GM12878 (cell line): ENCODE results near the gene BMP2. TPM values are rescaled to one million over a fixed set of nuclear protein-coding genes. Genes with fewer than 3 reads are reported as not detected.

Source experiments
- ATAC-seq: fragments of 200-7000 bp; cut with Tn5 transposase; 3 replicates; pipeline ENCODE4 v1.9.1; 2020; ENCODE audit warnings: mild to moderate bottlenecking, moderate library complexity
- BruUV-seq: library from RNA; stranded (reverse); fragments of 400-500 nt; replicated peaks from 2 replicates; lab custom pipeline; 2021; lab: Mats Ljungman, UMichigan
- CTCF ChIA-PET: fragments of 300-600 bp; sonication (Branson Sonifier 250); formaldehyde crosslinking; extraction: SDS; loops from one replicate; lab custom pipeline; 2021; ENCODE audit warnings: inconsistent platforms; lab: Yijun Ruan, JAX
- POLR2A ChIA-PET: fragments of 350-600 bp; formaldehyde crosslinking; extraction: SDS; loops from one replicate; lab custom pipeline; 2021; ENCODE audit warnings: inconsistent platforms; lab: Charles Lee
- RAD21 ChIA-PET: fragments of 300-600 bp; sonication (Branson Sonifier 250); formaldehyde crosslinking; loops from one replicate; lab custom pipeline; 2023; ENCODE audit warnings: antibody characterized with exemption; ENCODE audit not compliant: unreplicated experiment; lab: Charles Lee
- SMC1A ChIA-PET: fragments of 300-600 bp; sonication (Branson Sonifier 250); formaldehyde crosslinking; loops from one replicate; lab custom pipeline; 2023; ENCODE audit not compliant: unreplicated experiment, uncharacterized antibody; lab: Charles Lee
- DNase-seq: peaks from one replicate; pipeline ENCODE4 v3.0.0-alpha.2; 2011; ENCODE audit warnings: low read depth, low spot score
- FAIRE-seq: peaks from 3 replicates; lab custom pipeline; 2011; peaks lifted over from hg19 to GRCh38; lab: Jason Lieb, UNC
- H2AFZ ChIP-seq: 2 replicates; pipeline ENCODE4 v1.6.0; 2011; ENCODE audit warnings: low read depth, low read length, control low read depth; ENCODE audit not compliant: control insufficient read depth
- H3K27ac ChIP-seq: 2 replicates; pipeline ENCODE4 v1.5.1; 2011; ENCODE audit warnings: control low read depth; ENCODE audit not compliant: control insufficient read depth, insufficient read depth
- H3K27me3 ChIP-seq, 2 experiments: replicated peaks in 1 of 2; 2 replicates each; pipeline versions ENCODE4 v1.6.0 to v1.6.1; 2011; ENCODE audit warnings: low read length in 1 of 2; ENCODE audit not compliant: control insufficient read depth in 2 of 2, insufficient read depth in 2 of 2
- H3K36me3 ChIP-seq, 2 experiments: 2 replicates each; pipeline ENCODE4 v1.5.1; 2011; ENCODE audit warnings: low read length in 1 of 2; ENCODE audit not compliant: control insufficient read depth in 2 of 2, insufficient read depth in 2 of 2
- H3K4me1 ChIP-seq: 2 replicates; pipeline ENCODE4 v1.6.1; 2011; ENCODE audit warnings: mild to moderate bottlenecking, low read length, moderate library complexity, mixed read lengths; ENCODE audit not compliant: control insufficient read depth, insufficient read depth
- H3K4me2 ChIP-seq: 2 replicates; pipeline ENCODE4 v1.6.0; 2011; ENCODE audit warnings: control low read depth; ENCODE audit not compliant: control insufficient read depth, insufficient read depth
- H3K4me3 ChIP-seq: fragments of 200-600 bp; sonication (generic); 2 replicates; pipeline ENCODE4 v1.5.1; 2016
- H3K79me2 ChIP-seq: 2 replicates; pipeline ENCODE4 v1.6.0; 2011; ENCODE audit warnings: low read length; ENCODE audit not compliant: control insufficient read depth, insufficient read depth
- H3K9ac ChIP-seq: 2 replicates; pipeline ENCODE4 v1.8.0; 2011; ENCODE audit warnings: low read length, control low read depth, mixed read lengths; ENCODE audit not compliant: control insufficient read depth, insufficient read depth
- H3K9me3 ChIP-seq: replicated peaks from 3 replicates; pipeline ENCODE4 v1.5.1; 2011; ENCODE audit warnings: mild to moderate bottlenecking, low read length; ENCODE audit not compliant: control insufficient read depth, insufficient read depth
- H4K20me1 ChIP-seq: 2 replicates; pipeline ENCODE4 v1.6.0; 2011; ENCODE audit not compliant: control insufficient read depth, insufficient read depth
- BHLHE40 ChIP-seq, 2 experiments: fragments of 450-650 bp in 1 of 2; IDR thresholded peaks; 2 replicates each; pipeline ENCODE4 v1.6.1; 2011 to 2017; ENCODE audit warnings: low read depth in 2 of 2, borderline replicate concordance in 1 of 2, improper control_type of control experiment in 1 of 2, low read length in 1 of 2, mild to moderate bottlenecking in 1 of 2
- CEBPB ChIP-seq, 2 experiments: fragments of 150-350 bp in 1 of 2; IDR thresholded peaks; 2 replicates each; pipeline ENCODE4 v1.6.1; 2012 to 2014; ENCODE audit warnings: low read depth in 2 of 2, low read length in 2 of 2, borderline replicate concordance in 1 of 2, inconsistent platforms in 1 of 2
- FOXM1 ChIP-seq: IDR thresholded peaks from 2 replicates; pipeline ENCODE4 v1.6.1; 2012; ENCODE audit warnings: low read depth, mild to moderate bottlenecking, inconsistent platforms, low read length, moderate library complexity
- POLR2A ChIP-seq: IDR thresholded peaks from 2 replicates; pipeline ENCODE4 v1.6.1; 2011; ENCODE audit warnings: low read depth, mild to moderate bottlenecking, low read length
- RELA ChIP-seq: fragments of 450-650 bp; IDR thresholded peaks from 2 replicates; pipeline ENCODE4 v1.8.0; 2014; ENCODE audit warnings: borderline replicate concordance; ENCODE audit not compliant: partially characterized antibody
- YY1 ChIP-seq: IDR thresholded peaks from 2 replicates; pipeline ENCODE4 v1.6.1; 2011; ENCODE audit warnings: low read depth, mild to moderate bottlenecking, low read length
- ZZZ3 ChIP-seq: IDR thresholded peaks from 2 replicates; pipeline ENCODE4 v1.6.1; 2011; ENCODE audit warnings: low read depth; ENCODE audit not compliant: control insufficient read depth, insufficient read length
- whole genome bisulfite sequencing: methylation state at CpG from one replicate; pipeline ENCODE4 v1.1.6; 2016; ENCODE audit warnings: low lambda C conversion rate; ENCODE audit not compliant: insufficient replicate concordance, insufficient coverage; ENCODE audit errors: missing lambda C conversion rate; 5-methylcytosine and 5-hydroxymethylcytosine counted together
- in situ Hi-C: fragments of 300-500 bp; cut with MboI; formaldehyde crosslinking; loops from 9 replicates; pipeline ENCODE4 v1.14.3; 2018; ENCODE audit warnings: mixed read lengths
- intact Hi-C: fragments of 100-400 bp; cut with micrococcal nuclease; formaldehyde crosslinking; loops from one replicate; pipeline ENCODE4 v1.14.2; 2022; ENCODE audit not compliant: unreplicated experiment
- polyA plus RNA-seq, 11 experiments: library from polyadenylated mRNA; depleted of rRNA in 4 of 11; unstranded in 6 of 11; stranded (reverse) in 5 of 11; fragments of >200 nt; fragmentation: Nextera tagmentation in 4 of 11; fragmentation: Illumina TruSeq in 1 of 11; extraction: Ambion mirVana in 4 of 11; extraction: Trizol in 1 of 11; gene quantifications; 1 replicate in 1 of 11; 2 replicates in 10 of 11; pipeline versions ENCODE4 v1.2.1 to v1.2.3, GENCODE V29; 2011 to 2016; ENCODE audit warnings: inconsistent platforms in 2 of 11, missing spikeins in 2 of 11, low read depth in 1 of 11
- total RNA-seq, 4 experiments: library from RNA; depleted of rRNA in 3 of 4; stranded (reverse); fragments of >200 nt in 3 of 4; fragmentation: Illumina TruSeq in 1 of 4; extraction: Trizol in 1 of 4; gene quantifications; 2 replicates each; pipeline versions ENCODE4 v1.2.1 to v1.2.3, GENCODE V29; 2013 to 2021
- TF ChIP-seq, protein P1 (sequence below): fragments of 450-650 bp; IDR thresholded peaks from 2 replicates; pipeline ENCODE4 v1.6.1; 2016; ENCODE audit warnings: mild to moderate bottlenecking
- TF ChIP-seq, protein P2 (sequence below): IDR thresholded peaks from 2 replicates; pipeline ENCODE4 v1.6.1; 2012; ENCODE audit warnings: low read depth, low read length, improper control_type of control experiment
- TF ChIP-seq, protein P3 (sequence below): fragments of 450-650 bp; IDR thresholded peaks from 2 replicates; pipeline ENCODE4 v1.6.1; 2016; ENCODE audit warnings: mild to moderate bottlenecking, moderate library complexity, borderline replicate concordance

The BMP2 gene
- total and polyA plus RNA-seq, 10 of the 15 experiments (the other 5 are each of a cell fraction or from before 2014, with no cell fraction given): 0.35 to 3.2 (median 0.71) TPM

DNA sequence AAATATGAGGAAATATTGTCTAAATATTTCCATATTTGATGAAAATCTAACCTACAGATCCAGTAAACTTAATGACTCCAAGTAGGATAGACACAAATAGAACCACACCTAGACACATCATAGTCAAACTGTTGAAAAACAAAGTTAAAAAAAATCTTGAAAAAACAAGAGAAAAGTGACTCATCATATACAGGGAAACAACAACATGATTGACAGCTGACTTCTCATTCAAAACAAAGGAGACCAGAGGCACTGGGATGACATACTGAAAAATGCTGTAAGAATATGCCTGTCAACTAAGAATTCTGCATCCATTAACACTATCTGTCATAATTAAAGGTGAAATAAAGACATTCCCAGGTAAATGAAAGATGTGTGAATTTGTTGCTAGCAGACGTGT lies 38.8 kb downstream of the BMP2 start:
- no peak overlapping the region for H3K4me3 ChIP-seq
- WGBS: 0% methylated on average over 1 of the region's 1 CpG
- ChIA-PET SMC1A (no interaction called here), POLR2A (interaction anchor here (0.6 kb wide), 4 partner anchors 14 to 582 kb away, joined by 3 to 4 read pairs (median 3); no protein-coding TSS in a partner anchor), RAD21 (no interaction called here), CTCF (no interaction called here)
- H3K9me3 ChIP-seq: no peaks in the 10 kb centered on the region
- intact Hi-C loops: no loop called here
- H4K20me1 ChIP-seq: no peaks in the 10 kb centered on the region
- no peak for ATAC-seq
- no peak overlapping the region for H2AFZ ChIP-seq
- BruUV-seq: no TSS peak
- no peaks in the 10 kb centered on the region for H3K27me3 ChIP-seq
- FAIRE-seq: no peak
- TF ChIP-seq, protein P1, sequence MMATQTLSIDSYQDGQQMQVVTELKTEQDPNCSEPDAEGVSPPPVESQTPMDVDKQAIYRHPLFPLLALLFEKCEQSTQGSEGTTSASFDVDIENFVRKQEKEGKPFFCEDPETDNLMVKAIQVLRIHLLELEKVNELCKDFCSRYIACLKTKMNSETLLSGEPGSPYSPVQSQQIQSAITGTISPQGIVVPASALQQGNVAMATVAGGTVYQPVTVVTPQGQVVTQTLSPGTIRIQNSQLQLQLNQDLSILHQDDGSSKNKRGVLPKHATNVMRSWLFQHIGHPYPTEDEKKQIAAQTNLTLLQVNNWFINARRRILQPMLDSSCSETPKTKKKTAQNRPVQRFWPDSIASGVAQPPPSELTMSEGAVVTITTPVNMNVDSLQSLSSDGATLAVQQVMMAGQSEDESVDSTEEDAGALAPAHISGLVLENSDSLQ: peak; percentile 62
- no peak for TF ChIP-seq YY1
- no peak for TF ChIP-seq CEBPB (IDR thresholded peaks at IDR 0.05; ENCODE audit: borderline replicate concordance in 1 of 2, low read depth in 2 of 2, low read length in 2 of 2)
- no peak for DNase-seq
- H3K79me2 ChIP-seq: no peaks in the 10 kb centered on the region
- H3K4me1 ChIP-seq: no peaks in the 10 kb centered on the region
- no peak overlapping the region for H3K9ac ChIP-seq
- H3K27ac ChIP-seq: no peak overlapping the region
- H3K36me3 ChIP-seq: no peaks in the 10 kb centered on the region
- no peak overlapping the region for H3K4me2 ChIP-seq
- in situ Hi-C loops: no loop called here

DNA sequence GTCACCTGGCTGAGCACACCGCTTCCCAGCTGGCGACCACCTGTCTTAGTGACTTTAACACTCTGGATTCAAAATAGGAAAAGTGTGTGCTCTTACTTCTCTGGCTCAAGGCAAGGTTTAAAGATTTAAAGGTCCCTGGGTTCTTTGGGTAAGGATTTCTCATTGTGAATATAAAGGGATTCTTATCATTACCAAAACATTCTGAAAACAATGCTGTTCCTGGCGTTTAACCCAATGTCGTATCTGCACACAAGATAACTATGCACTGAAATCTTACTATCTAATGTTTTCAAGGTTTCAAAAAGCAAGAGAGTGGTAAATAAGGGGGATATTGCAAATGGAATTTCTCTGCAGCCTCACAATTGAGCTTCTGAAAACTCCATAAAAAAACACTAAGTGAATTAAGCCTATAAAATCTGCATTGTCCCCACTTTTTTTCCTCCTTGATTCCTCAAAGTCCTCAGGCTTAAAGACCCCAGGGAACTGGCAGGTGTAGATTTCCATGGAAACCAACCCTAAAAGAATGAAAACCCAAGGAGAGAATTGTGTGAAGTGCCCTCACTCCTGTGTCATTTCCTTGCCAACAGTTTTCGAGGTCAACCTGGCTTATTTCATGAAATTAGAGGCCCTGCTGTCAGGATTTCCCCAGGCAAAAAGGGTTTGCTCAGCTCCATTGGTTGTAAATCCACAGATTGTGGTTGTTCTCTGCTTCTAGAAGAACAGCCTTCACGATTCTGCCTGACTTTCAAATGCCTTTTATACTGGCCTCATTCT lies 44.0 kb downstream of the BMP2 start:
- FAIRE-seq (no peak), ATAC-seq (no peak), DNase-seq (no peak)
- RAD21 ChIA-PET: no interaction called here
- H3K9ac ChIP-seq: no peak overlapping the region
- no peaks in the 10 kb centered on the region; a peak in 1 of 4 replicates for H3K27me3 ChIP-seq
- no peaks in the 10 kb centered on the region for H3K4me1 ChIP-seq
- intact Hi-C loops: loop anchor here (10.0 kb wide), 1 partner anchor 547 kb away; no protein-coding TSS in a partner anchor
- H3K9me3 ChIP-seq: no peaks in the 10 kb centered on the region
- POLR2A ChIA-PET: no interaction called here
- BruUV-seq: no TSS peak
- in situ Hi-C loops: no loop called here
- no peaks in the 10 kb centered on the region for H3K36me3 ChIP-seq
- SMC1A ChIA-PET: interaction anchor here (0.6 to 1.5 kb wide), 7 partner anchors 17 to 409 kb away, joined by 3 to 4 read pairs (median 3); no protein-coding TSS in a partner anchor
- H2AFZ ChIP-seq: no peak overlapping the region
- H3K27ac ChIP-seq: no peak overlapping the region
- under 1% methylated on average over 6 of the region's 6 CpGs for WGBS
- no peak overlapping the region for H3K4me2 ChIP-seq
- no peaks in the 10 kb centered on the region for H4K20me1 ChIP-seq
- CTCF ChIA-PET: interaction anchor here (0.5 to 1.8 kb wide), 3 partner anchors 16 to 627 kb away, joined by 4 read pairs; no protein-coding TSS in a partner anchor
- H3K4me3 ChIP-seq: no peak overlapping the region
- H3K79me2 ChIP-seq: no peaks in the 10 kb centered on the region
- TF ChIP-seq FOXM1: no peak
- no peak for TF ChIP-seq RELA
- TF ChIP-seq ZZZ3: no peak
- TF ChIP-seq POLR2A: no peak
- TF ChIP-seq, protein P2, sequence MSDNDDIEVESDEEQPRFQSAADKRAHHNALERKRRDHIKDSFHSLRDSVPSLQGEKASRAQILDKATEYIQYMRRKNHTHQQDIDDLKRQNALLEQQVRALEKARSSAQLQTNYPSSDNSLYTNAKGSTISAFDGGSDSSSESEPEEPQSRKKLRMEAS: no peak
- TF ChIP-seq, protein P3, sequence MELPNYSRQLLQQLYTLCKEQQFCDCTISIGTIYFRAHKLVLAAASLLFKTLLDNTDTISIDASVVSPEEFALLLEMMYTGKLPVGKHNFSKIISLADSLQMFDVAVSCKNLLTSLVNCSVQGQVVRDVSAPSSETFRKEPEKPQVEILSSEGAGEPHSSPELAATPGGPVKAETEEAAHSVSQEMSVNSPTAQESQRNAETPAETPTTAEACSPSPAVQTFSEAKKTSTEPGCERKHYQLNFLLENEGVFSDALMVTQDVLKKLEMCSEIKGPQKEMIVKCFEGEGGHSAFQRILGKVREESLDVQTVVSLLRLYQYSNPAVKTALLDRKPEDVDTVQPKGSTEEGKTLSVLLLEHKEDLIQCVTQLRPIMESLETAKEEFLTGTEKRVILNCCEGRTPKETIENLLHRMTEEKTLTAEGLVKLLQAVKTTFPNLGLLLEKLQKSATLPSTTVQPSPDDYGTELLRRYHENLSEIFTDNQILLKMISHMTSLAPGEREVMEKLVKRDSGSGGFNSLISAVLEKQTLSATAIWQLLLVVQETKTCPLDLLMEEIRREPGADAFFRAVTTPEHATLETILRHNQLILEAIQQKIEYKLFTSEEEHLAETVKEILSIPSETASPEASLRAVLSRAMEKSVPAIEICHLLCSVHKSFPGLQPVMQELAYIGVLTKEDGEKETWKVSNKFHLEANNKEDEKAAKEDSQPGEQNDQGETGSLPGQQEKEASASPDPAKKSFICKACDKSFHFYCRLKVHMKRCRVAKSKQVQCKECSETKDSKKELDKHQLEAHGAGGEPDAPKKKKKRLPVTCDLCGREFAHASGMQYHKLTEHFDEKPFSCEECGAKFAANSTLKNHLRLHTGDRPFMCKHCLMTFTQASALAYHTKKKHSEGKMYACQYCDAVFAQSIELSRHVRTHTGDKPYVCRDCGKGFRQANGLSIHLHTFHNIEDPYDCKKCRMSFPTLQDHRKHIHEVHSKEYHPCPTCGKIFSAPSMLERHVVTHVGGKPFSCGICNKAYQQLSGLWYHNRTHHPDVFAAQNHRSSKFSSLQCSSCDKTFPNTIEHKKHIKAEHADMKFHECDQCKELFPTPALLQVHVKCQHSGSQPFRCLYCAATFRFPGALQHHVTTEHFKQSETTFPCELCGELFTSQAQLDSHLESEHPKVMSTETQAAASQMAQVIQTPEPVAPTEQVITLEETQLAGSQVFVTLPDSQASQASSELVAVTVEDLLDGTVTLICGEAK: no peak
- no peak for TF ChIP-seq BHLHE40 (IDR thresholded peaks at IDR 0.05; ENCODE audit: borderline replicate concordance in 1 of 2, low read depth in 2 of 2, low read length in 1 of 2)
